Choroid plexus epithelial cell (primary cell): ENCODE data around the gene CCDC201.

Experiments
- DNase-seq: peaks from one replicate; pipeline ENCODE4 v3.0.0-alpha.2; 2010; ENCODE audit warnings: low read depth
- H3K4me3 ChIP-seq: 2 replicates; pipeline ENCODE4 v1.5.1; 2011; ENCODE audit warnings: low read depth, mild to moderate bottlenecking, control low read depth, low read length, moderate library complexity
- CTCF ChIP-seq: conservative IDR thresholded peaks from 2 replicates; pipeline ENCODE4 v1.5.1; 2011; ENCODE audit warnings: low read depth, mild to moderate bottlenecking, control low read depth, inconsistent platforms, low read length, moderate library complexity

CCDC201 gene, protein sequence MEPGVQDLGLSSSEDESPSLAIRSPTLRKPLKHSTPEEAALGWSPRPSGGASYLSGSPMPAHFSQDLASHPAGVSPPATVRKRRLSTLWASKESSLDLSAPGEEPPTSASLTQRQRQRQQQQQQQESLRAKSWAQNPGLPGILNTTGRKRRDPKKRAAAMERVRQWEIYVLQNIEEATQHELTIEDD

DNA sequence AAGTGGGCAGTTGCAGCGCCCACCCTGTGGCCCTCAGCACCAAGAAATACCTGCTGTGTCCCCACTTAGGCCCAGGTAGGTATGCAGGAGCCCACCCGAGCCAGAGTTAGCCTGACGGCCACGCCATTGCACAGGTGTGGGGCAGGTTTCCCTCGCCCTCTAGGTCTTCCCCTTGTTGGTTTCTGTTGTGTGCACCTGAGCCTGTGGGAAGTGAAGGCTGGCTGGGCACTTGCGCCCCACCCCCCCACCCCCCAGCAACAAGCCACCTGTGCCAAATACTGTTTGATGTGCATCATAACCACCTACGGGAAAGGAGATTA lies at the start of gene CCDC201:
CCDC201 (minus strand) TSS at position 48 of the 320 bp plus-strand sequence. CDS start 75 bp downstream, outside the sequence.
- no peak for TF ChIP-seq CTCF

DNA sequence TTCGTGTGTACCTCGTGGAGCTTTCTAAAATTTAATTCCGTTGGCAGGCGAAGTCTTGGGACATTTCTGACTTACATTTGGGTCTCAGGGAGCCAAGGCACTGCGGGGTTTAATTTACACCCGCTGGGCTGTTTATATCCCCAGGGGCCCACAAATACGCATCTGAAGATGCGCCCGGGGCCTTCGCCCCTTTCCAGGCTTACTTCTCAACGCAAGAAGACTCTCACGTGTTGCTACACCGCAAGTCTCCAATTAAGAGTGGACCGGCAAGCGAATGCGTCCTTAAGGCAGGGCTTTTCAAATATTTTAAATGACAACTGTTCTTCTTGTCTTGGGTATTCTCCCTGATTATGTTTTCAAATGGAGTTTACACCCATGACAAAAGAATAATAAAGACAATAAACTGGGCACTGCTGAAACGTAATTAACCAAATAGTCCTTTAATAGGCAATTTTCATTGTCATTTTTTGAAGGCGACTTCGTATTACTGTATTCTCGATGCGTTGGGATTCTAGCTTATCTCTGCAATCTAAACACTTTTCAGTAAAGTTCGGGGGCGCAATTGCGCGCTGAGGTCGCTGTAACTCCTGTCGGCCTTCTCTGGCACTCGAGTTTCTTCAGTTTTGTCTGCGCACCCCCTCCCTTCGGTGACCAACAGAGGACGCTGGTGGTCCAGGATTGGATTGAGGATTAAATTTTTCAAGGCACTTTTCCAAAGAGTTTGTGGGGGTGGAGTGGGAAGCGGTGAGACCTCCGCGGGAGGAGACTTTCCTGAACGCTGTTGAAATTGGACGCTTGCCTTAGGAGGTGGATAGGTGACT lies 49.0 kb upstream of the CCDC201 start:
- peak overlapping the region; percentile 55 for H3K4me3 ChIP-seq
- TF ChIP-seq CTCF: peak; percentile 99
- peak; percentile 83 for DNase-seq

More for the DNA sequence above, at the start of gene CCDC201:
- no peak within 1 kb of the TSS for H3K4me3 ChIP-seq
- DNase-seq: no peak

GRCh38 chr7:45921381-45921698 lies 48.5 kb upstream of the CCDC201 start:
- TF ChIP-seq CTCF: no peak
- DNase-seq: no peak
- peak overlapping the region; percentile 55 for H3K4me3 ChIP-seq

GRCh38 chr7:45920502-45921380 lies 47.9 kb upstream of the CCDC201 start, which contains the start of gene IGFBP3:
Gene IGFBP3, minus strand, starts transcription at chr7:45921272. Its CDS starts 132 bp downstream, at chr7:45921140.
- peak within 1 kb of the TSS; percentile 55 for H3K4me3 ChIP-seq
- peak; percentile 63 for DNase-seq
- TF ChIP-seq CTCF: no peak

DNA sequence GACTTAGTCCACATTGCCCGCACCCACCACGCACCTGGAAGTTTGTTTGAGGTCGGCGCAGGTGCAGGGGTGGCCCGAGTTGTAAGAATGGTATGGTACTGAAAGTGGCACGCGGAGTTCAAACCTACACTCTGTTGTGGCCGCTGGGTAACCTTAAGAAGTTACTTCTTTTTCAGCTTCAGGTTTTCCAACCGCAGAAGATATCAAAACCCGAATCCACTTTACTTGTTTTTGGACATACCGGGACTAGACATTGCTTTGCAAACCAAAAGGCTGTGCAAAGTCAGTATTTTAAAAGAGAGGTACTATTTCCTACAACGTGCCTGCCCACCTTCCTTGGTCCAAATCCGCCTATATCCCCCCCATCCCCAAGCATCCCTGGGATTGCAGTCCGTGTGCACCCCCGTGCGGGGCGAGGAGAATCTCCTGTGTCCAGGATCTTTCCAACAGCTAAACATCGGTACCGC lies 47.1 kb upstream of the CCDC201 start:
- no peak for DNase-seq
- H3K4me3 ChIP-seq: peak overlapping the region; percentile 55
- no peak for TF ChIP-seq CTCF

DNA sequence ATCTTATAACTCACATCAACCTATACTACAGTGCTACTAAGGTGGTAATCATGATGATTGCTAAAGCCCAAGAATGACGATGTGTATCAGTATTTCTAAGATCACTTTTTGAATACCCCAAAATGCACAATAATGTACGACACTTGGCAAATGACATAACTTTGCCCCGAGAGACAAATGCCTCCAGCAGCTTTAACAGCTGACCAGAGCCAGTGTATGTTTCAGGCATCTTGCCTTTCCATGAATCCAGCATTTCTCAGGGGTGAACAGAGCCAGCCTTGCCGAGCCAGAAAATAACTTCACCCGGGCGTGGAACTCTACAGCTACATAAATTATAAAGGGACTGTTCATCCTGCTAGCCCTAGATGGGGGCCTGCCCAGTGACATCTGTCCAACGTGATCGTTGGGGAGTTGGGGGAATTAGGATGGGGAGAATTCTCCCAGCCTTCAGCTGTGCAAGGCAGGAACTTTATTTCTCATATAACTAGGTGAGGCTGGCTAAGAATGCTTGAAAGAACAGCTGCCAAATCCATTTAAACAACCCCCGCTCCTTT lies 46.4 kb upstream of the CCDC201 start:
- DNase-seq: no peak
- H3K4me3 ChIP-seq: no peak overlapping the region
- no peak for TF ChIP-seq CTCF
